CD4-positive, CD25-positive, alpha-beta regulatory T cell (primary cell): ENCODE data around the gene IQSEC1. TPM values are rescaled to one million over a fixed set of nuclear protein-coding genes. Genes with fewer than 3 reads are reported as not detected.
A peak's percentile ranks its signal among the peaks of the same experiment; 100 is the strongest.

ENCODE experiments used
- ATAC-seq, 2 donors: fragments of 150-1000 bp; cut with Tn5 transposase; one replicate each; pipeline ENCODE4 v1.10.0; 2021; ENCODE audit warnings: low read depth in 2 of 2, moderate number of reproducible peaks in 2 of 2, moderate library complexity in 1 of 2
- DNase-seq, 3 donors: peaks; one replicate each; pipeline versions ENCODE4 v3.0.0 to v3.0.0-alpha.2; 2012 to 2022; ENCODE audit warnings: mixed read lengths in 1 of 3
- H3K27ac ChIP-seq: one replicate; pipeline ENCODE4 v1.7.0; 2013; ENCODE audit warnings: mild to moderate bottlenecking, low read length; ENCODE audit not compliant: insufficient read depth, poor library complexity, severe bottlenecking
- H3K27me3 ChIP-seq: one replicate; pipeline ENCODE4 v1.7.0; 2013; ENCODE audit warnings: low read length; ENCODE audit not compliant: control insufficient read depth, insufficient read depth
- H3K36me3 ChIP-seq: one replicate; pipeline ENCODE4 v1.7.0; 2013; ENCODE audit warnings: mild to moderate bottlenecking, low read length, moderate library complexity; ENCODE audit not compliant: control insufficient read depth, insufficient read depth
- H3K4me1 ChIP-seq: 2 replicates; pipeline ENCODE4 v1.7.0; 2013; ENCODE audit warnings: mild to moderate bottlenecking, low read length; ENCODE audit not compliant: insufficient read depth, control insufficient read depth, poor library complexity, severe bottlenecking
- H3K4me3 ChIP-seq: one replicate; pipeline ENCODE4 v1.7.0; 2013; ENCODE audit warnings: low read depth, mild to moderate bottlenecking, low read length, moderate library complexity
- H3K9me3 ChIP-seq, 2 experiments: 1 replicate in 1 of 2; 2 replicates in 1 of 2; pipeline ENCODE4 v1.7.0; 2013; ENCODE audit warnings: low read length in 2 of 2, mild to moderate bottlenecking in 1 of 2, moderate library complexity in 1 of 2; ENCODE audit not compliant: control insufficient read depth in 2 of 2
- H3K27ac Mint-ChIP-seq, 3 donors: one replicate each; pipeline ENCODE4 v1.8.0; 2020 to 2022; ENCODE audit warnings: mild to moderate bottlenecking in 3 of 3, mixed read lengths in 3 of 3, moderate library complexity in 2 of 3
- H3K27me3 Mint-ChIP-seq: one replicate; pipeline ENCODE4 v1.8.0; 2022; ENCODE audit warnings: mild to moderate bottlenecking, mixed read lengths
- H3K36me3 Mint-ChIP-seq: one replicate; pipeline ENCODE4 v1.8.0; 2020; ENCODE audit warnings: mixed read lengths
- H3K4me1 Mint-ChIP-seq, 4 donors: one replicate each; pipeline ENCODE4 v1.8.0; 2020 to 2022; ENCODE audit warnings: mixed read lengths in 4 of 4, mild to moderate bottlenecking in 1 of 4
- H3K4me3 Mint-ChIP-seq, 4 donors: one replicate each; pipeline ENCODE4 v1.8.0; 2020 to 2022; ENCODE audit warnings: mild to moderate bottlenecking in 4 of 4, mixed read lengths in 4 of 4, moderate library complexity in 3 of 4
- H3K9me3 Mint-ChIP-seq, 7 donors: one replicate each; pipeline ENCODE4 v1.8.0; 2020 to 2022; ENCODE audit warnings: mixed read lengths in 7 of 7, mild to moderate bottlenecking in 3 of 7, moderate library complexity in 2 of 7
- polyA plus RNA-seq, 4 donors: library from polyadenylated mRNA; unstranded; fragments of 300-500 nt; fragmentation: Illumina TruSeq; gene quantifications; one replicate each; pipeline ENCODE4 v1.2.3, GENCODE V29; 2021
- total RNA-seq: library from RNA; stranded (reverse); gene quantifications from one replicate; pipeline ENCODE4 v1.2.3, GENCODE V29; 2022

Gene IQSEC1
- total and polyA plus RNA-seq, 5 donors from 2014 or later, result 17.7 to 131 (median 21.1) TPM

DNA sequence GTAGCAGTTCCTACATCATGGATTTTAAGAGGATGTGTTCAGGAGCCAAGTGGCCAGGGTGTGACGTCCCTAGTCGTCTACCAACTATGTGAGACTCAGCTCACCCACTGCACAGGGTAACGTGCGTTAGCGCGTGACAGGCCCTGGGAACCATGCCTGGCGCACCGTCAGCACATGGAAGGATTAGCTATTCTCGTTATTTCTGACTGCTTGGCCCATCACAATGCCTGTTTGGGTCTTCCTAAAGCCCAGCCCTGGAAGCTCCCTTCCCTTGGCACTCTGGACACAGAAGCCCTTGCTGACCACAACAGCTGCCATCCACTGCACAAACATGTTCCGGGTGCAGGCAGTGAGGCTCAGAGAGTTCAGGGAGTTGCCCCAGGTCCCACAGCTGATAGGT, 140.9 kb downstream of the IQSEC1 start:
- no peak for DNase-seq
- H3K4me3 ChIP-seq, result no peak overlapping the region
- Mint-ChIP-seq H3K4me1 (peaks cover 0 to 26% (median 4%) of the 10 kb centered on the region in 4 donors), H3K4me3 (no peak overlapping the region), H3K27ac (no peak overlapping the region), H3K36me3 (peaks cover 13% of the 10 kb centered on the region), H3K27me3 (no peaks in the 10 kb centered on the region), H3K9me3 (no peaks in the 10 kb centered on the region)
- H3K4me1 ChIP-seq, result no peaks in the 10 kb centered on the region
- ATAC-seq, result no peak
- H3K36me3 ChIP-seq, result peaks cover 85% of the 10 kb centered on the region
- no peaks in the 10 kb centered on the region for H3K9me3 ChIP-seq
- H3K27ac ChIP-seq, result no peak overlapping the region
- H3K27me3 ChIP-seq, result no peaks in the 10 kb centered on the region

DNA sequence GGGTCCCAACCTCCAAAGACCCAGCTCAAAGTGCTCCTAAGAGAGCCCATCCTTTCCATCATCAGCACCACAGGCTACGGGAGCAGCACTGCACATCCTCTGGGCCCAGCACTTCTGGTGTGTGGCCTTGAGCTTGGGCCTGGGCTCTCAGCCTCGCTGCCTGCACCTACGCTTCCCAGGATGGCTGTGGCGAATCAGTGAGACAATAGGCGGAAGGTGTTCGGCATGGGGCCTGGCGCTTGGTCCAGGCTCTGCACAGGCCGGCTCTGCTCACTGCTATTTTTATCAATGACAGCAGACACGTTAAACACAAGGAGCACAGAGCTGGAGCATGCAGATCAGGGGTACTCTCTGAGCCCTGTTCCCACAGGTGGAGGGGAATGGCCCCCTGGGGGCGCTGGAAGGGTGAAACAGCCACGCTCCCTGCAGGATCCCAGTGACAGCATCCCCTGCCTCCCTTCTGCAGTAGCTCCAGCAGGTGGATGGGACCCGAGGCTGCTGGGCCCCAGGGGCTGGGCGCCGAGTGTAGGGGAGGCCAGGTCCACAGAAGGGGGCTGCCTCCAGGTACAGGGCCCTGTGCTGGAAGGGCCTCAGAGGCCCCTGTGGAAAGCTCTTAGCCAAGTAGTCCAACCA, 141.8 kb downstream of the IQSEC1 start:
- Mint-ChIP-seq H3K4me3 (no peak overlapping the region), H3K9me3 (no peaks in the 10 kb centered on the region), H3K27me3 (no peaks in the 10 kb centered on the region), H3K27ac (peak overlapping the region in 1 of 3 donors; percentile 51), H3K4me1 (peaks cover 0 to 26% (median 4%) of the 10 kb centered on the region in 4 donors), H3K36me3 (peaks cover 13% of the 10 kb centered on the region)
- no peaks in the 10 kb centered on the region for H3K27me3 ChIP-seq
- H3K36me3 ChIP-seq, result peaks cover 81% of the 10 kb centered on the region
- no peak overlapping the region for H3K27ac ChIP-seq
- H3K4me3 ChIP-seq, result no peak overlapping the region
- DNase-seq (no peak), ATAC-seq (no peak)
- H3K9me3 ChIP-seq, result no peaks in the 10 kb centered on the region
- H3K4me1 ChIP-seq, result no peaks in the 10 kb centered on the region

DNA sequence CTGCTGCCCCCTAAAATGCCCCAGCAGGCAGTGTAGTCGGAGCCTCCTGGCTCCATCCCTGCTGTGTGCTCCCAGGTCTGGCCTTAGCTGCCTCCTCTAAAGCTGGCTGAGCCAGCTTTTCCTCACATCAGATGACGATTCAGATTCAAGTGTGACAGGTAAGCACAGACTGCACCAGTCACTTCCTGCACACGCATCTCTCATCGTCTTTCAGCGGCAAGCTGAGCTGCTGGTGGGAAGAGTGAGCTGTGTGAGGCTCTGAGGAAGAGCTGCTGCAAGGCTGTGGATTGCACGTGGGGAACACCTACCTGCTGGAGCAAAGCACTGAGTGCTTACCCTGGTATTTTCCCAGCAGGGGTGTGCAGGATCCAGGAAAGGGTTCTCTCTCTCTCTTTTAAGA, 143.4 kb downstream of the IQSEC1 start:
- Mint-ChIP-seq H3K36me3 (peaks cover 16% of the 10 kb centered on the region), H3K4me3 (no peak overlapping the region), H3K27me3 (no peaks in the 10 kb centered on the region), H3K27ac (peak overlapping the region in 2 of 3 donors; percentile 42 to 65), H3K9me3 (no peaks in the 10 kb centered on the region), H3K4me1 (peaks cover 0 to 26% (median 4%) of the 10 kb centered on the region in 4 donors)
- H3K4me1 ChIP-seq, result no peaks in the 10 kb centered on the region
- no peak for DNase-seq
- no peak for ATAC-seq
- no peak overlapping the region for H3K4me3 ChIP-seq
- H3K9me3 ChIP-seq, result no peaks in the 10 kb centered on the region
- no peak overlapping the region for H3K27ac ChIP-seq
- H3K36me3 ChIP-seq, result peaks cover 80% of the 10 kb centered on the region
- H3K27me3 ChIP-seq, result no peaks in the 10 kb centered on the region

- Mint-ChIP-seq H3K36me3 (peaks cover 21% of the 10 kb centered on the region), H3K27ac (no peak overlapping the region), H3K4me3 (no peak overlapping the region), H3K4me1 (peaks cover 0 to 19% (median 4%) of the 10 kb centered on the region in 4 donors), H3K27me3 (no peaks in the 10 kb centered on the region), H3K9me3 (no peaks in the 10 kb centered on the region)
- Histone ChIP-seq H3K4me3 (no peak overlapping the region), H3K9me3 (no peaks in the 10 kb centered on the region), H3K36me3 (peaks cover 81% of the 10 kb centered on the region), H3K27ac (no peak overlapping the region), H3K27me3 (no peaks in the 10 kb centered on the region), H3K4me1 (no peaks in the 10 kb centered on the region)
- DNase-seq, result no peak
- no peak for ATAC-seq
These were observed 146.6 kb downstream of the IQSEC1 start for GRCh38 chr3:12926660-12927059.

- Mint-ChIP-seq H3K27me3 (no peaks in the 10 kb centered on the region), H3K27ac (no peak overlapping the region), H3K4me3 (no peak overlapping the region), H3K9me3 (no peaks in the 10 kb centered on the region), H3K36me3 (peaks cover 26% of the 10 kb centered on the region), H3K4me1 (peaks cover 0 to 16% (median 4%) of the 10 kb centered on the region in 4 donors)
- no peaks in the 10 kb centered on the region for H3K27me3 ChIP-seq
- H3K9me3 ChIP-seq, result no peaks in the 10 kb centered on the region
- H3K4me3 ChIP-seq, result no peak overlapping the region
- ATAC-seq, result no peak
- no peak for DNase-seq
- H3K4me1 ChIP-seq, result no peaks in the 10 kb centered on the region
- no peak overlapping the region for H3K27ac ChIP-seq
- peaks cover 82% of the 10 kb centered on the region for H3K36me3 ChIP-seq
These were observed 147.6 kb downstream of the IQSEC1 start for GRCh38 chr3:12925648-12926047.

GRCh38 chr3:12924437-12924836, 148.8 kb downstream of the IQSEC1 start:
- DNase-seq (peak in 1 of 3 donors; percentile 19), ATAC-seq (no peak)
- Mint-ChIP-seq H3K9me3 (no peaks in the 10 kb centered on the region), H3K36me3 (peaks cover 18% of the 10 kb centered on the region), H3K27ac (peak overlapping the region in 1 of 3 donors; percentile 75), H3K4me1 (peaks cover 0 to 7% (median under 1%) of the 10 kb centered on the region in 4 donors), H3K27me3 (no peaks in the 10 kb centered on the region), H3K4me3 (peak overlapping the region in 1 of 4 donors; percentile 31)
- Histone ChIP-seq H3K4me3 (no peak overlapping the region), H3K9me3 (no peaks in the 10 kb centered on the region), H3K36me3 (peaks cover 85% of the 10 kb centered on the region), H3K27ac (no peak overlapping the region), H3K27me3 (no peaks in the 10 kb centered on the region), H3K4me1 (no peaks in the 10 kb centered on the region)

DNA sequence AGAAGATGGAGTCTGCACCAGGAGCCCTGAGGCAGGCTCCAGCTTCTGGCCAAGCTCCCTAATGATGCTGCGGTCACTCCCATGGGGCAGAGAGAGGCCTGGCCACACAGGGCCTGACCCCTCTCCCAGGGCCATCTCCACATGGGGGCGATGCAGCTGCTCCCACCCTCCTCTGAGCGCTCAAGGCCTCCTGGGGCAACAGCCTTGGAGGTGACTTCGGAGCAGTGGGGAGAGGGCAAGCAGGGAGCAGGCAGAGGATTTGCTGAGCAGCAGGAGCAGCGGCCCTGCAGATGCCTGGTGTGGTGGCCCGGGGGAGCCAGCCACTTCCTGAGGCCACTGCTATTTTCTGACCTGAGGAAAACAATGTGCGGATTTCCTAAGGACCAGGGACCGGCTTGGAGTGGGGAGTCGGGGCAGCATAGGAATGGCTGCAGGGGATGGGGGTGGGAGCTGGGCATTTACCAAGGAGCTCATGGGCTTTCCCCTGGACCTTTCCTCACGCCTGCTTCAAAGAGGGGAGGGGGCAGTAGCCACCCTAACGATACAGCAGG, 150.3 kb downstream of the IQSEC1 start:
- Histone ChIP-seq H3K9me3 (no peaks in the 10 kb centered on the region), H3K4me3 (no peak overlapping the region), H3K27me3 (no peaks in the 10 kb centered on the region), H3K4me1 (no peaks in the 10 kb centered on the region), H3K36me3 (peaks cover 82% of the 10 kb centered on the region), H3K27ac (no peak overlapping the region)
- H3K27ac Mint-ChIP-seq, result no peak overlapping the region
- DNase-seq, result no peak
- no peaks in the 10 kb centered on the region for H3K27me3 Mint-ChIP-seq
- peaks cover 0 to 7% (median under 1%) of the 10 kb centered on the region in 4 donors for H3K4me1 Mint-ChIP-seq
- no peaks in the 10 kb centered on the region for H3K9me3 Mint-ChIP-seq
- ATAC-seq, result no peak
- H3K36me3 Mint-ChIP-seq, result peaks cover 13% of the 10 kb centered on the region
- H3K4me3 Mint-ChIP-seq, result no peak overlapping the region

DNA sequence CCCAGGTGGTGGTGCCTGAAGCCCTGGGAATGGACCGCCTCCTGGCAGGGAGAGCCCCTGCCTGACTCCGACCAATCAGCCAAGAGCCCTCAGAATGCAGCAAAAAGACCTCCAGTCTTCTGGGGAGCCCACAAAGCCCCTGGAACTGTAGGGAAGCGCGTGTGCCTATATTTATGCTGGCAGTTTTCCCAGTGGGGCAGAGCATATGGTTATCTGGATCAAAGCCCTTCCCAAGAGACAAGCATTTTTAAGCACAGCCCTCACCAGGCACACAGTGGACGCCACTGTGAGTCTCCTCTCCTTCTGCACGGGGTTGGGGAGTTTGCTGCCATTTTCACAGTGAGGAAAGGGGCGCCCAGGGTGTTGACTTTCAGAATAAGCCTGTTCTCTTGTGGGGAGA, 150.9 kb downstream of the IQSEC1 start:
- DNase-seq (no peak), ATAC-seq (no peak)
- Mint-ChIP-seq H3K27me3 (no peaks in the 10 kb centered on the region), H3K4me1 (peaks cover 0 to 8% (median 5%) of the 10 kb centered on the region in 4 donors), H3K9me3 (no peaks in the 10 kb centered on the region), H3K36me3 (peaks cover 15% of the 10 kb centered on the region), H3K4me3 (no peak overlapping the region), H3K27ac (peak overlapping the region in 1 of 3 donors; percentile 76)
- Histone ChIP-seq H3K27ac (no peak overlapping the region), H3K27me3 (no peaks in the 10 kb centered on the region), H3K4me3 (no peak overlapping the region), H3K4me1 (peaks cover 3% of the 10 kb centered on the region), H3K36me3 (peaks cover 83% of the 10 kb centered on the region), H3K9me3 (no peaks in the 10 kb centered on the region)
